HEK293 (cell line): ENCODE data around the gene FAM151B.

Source experiments
- CTCF ChIA-PET: fragments of 350-600 bp; formaldehyde crosslinking; extraction: SDS; loops from one replicate; lab custom pipeline; 2021; ENCODE audit warnings: antibody characterized with exemption; lab: Yijun Ruan, JAX
- POLR2A ChIA-PET: fragments of 300-600 bp; formaldehyde crosslinking; extraction: SDS; loops from one replicate; lab custom pipeline; 2020; ENCODE audit warnings: antibody characterized with exemption, inconsistent platforms; lab: Yijun Ruan, JAX
- H3K27ac ChIP-seq: fragments of 200-500 bp; sonication (Bioruptor generic); 2 replicates; pipeline ENCODE4 v1.5.1; 2014; ENCODE audit warnings: low read depth, low read length, control low read depth, inconsistent platforms; ENCODE audit errors: extremely low read depth
- H3K36me3 ChIP-seq, 2 experiments: fragments of 200-500 bp in 1 of 2; sonication (Bioruptor generic) in 1 of 2; 1 replicate in 1 of 2; 2 replicates in 1 of 2; pipeline ENCODE4 v1.5.1; 2014 to 2017; ENCODE audit warnings: inconsistent platforms in 2 of 2, low read length in 2 of 2; ENCODE audit not compliant: control insufficient read depth in 2 of 2, insufficient read depth in 1 of 2
- H3K4me1 ChIP-seq: fragments of 200-500 bp; sonication (Bioruptor generic); 2 replicates; pipeline ENCODE4 v1.5.1; 2014; ENCODE audit warnings: mild to moderate bottlenecking, low read length, inconsistent platforms; ENCODE audit not compliant: control insufficient read depth, insufficient read depth
- H3K4me3 ChIP-seq: 2 replicates; pipeline ENCODE4 v1.5.1; 2011; ENCODE audit warnings: low read depth, mild to moderate bottlenecking, control low read depth, low read length, moderate library complexity
- H3K9me3 ChIP-seq: fragments of 200-500 bp; sonication (Bioruptor generic); 2 replicates; pipeline ENCODE4 v1.5.1; 2014; ENCODE audit warnings: low read depth, low read length, inconsistent platforms; ENCODE audit not compliant: control insufficient read depth, insufficient read depth
- KLF10 ChIP-seq: fragments of 450-650 bp; IDR thresholded peaks from 2 replicates; pipeline ENCODE4 v1.5.1; 2018; ENCODE audit warnings: missing biosample characterization, mild to moderate bottlenecking, missing genetic modification characterization
- MYNN ChIP-seq: fragments of 450-650 bp; formaldehyde crosslinking; IDR thresholded peaks from 2 replicates; pipeline ENCODE4 v1.5.1; 2016; ENCODE audit warnings: missing biosample characterization, missing genetic modification characterization, borderline replicate concordance
- PRDM1 ChIP-seq: fragments of 450-650 bp; formaldehyde crosslinking; IDR thresholded peaks from 2 replicates; pipeline ENCODE4; 2016; ENCODE audit warnings: missing biosample characterization, missing genetic modification characterization
- YY2 ChIP-seq: fragments of 450-650 bp; formaldehyde crosslinking; IDR thresholded peaks from 2 replicates; pipeline ENCODE4 v1.5.1; 2016; ENCODE audit warnings: missing biosample characterization, missing genetic modification characterization
- ZFP3 ChIP-seq: fragments of 450-650 bp; formaldehyde crosslinking; IDR thresholded peaks from 2 replicates; pipeline ENCODE4 v1.5.1; 2016; ENCODE audit warnings: low read depth, missing biosample characterization, missing genetic modification characterization
- ZIC2 ChIP-seq: fragments of 450-650 bp; formaldehyde crosslinking; IDR thresholded peaks from 2 replicates; pipeline ENCODE4 v1.5.1; 2016; ENCODE audit warnings: missing biosample characterization, missing genetic modification characterization
- ZNF146 ChIP-seq: fragments of 450-650 bp; formaldehyde crosslinking; IDR thresholded peaks from 2 replicates; pipeline ENCODE4 v1.5.1; 2016; ENCODE audit warnings: missing biosample characterization, missing genetic modification characterization
- ZNF2 ChIP-seq: fragments of 450-650 bp; formaldehyde crosslinking; IDR thresholded peaks from 2 replicates; pipeline ENCODE4 v1.5.1; 2016; ENCODE audit warnings: missing biosample characterization, missing genetic modification characterization
- ZNF221 ChIP-seq: fragments of 450-650 bp; formaldehyde crosslinking; IDR thresholded peaks from 2 replicates; pipeline ENCODE4 v1.5.1; 2017; ENCODE audit warnings: missing biosample characterization, missing genetic modification characterization, borderline replicate concordance
- ZNF423 ChIP-seq: fragments of 450-650 bp; formaldehyde crosslinking; IDR thresholded peaks from 2 replicates; pipeline ENCODE4 v1.5.1; 2016; ENCODE audit warnings: missing biosample characterization, missing genetic modification characterization
- ZNF48 ChIP-seq: fragments of 450-650 bp; formaldehyde crosslinking; IDR thresholded peaks from 2 replicates; pipeline ENCODE4 v1.5.1; 2016; ENCODE audit warnings: missing biosample characterization, missing genetic modification characterization
- ZNF510 ChIP-seq: fragments of 450-650 bp; formaldehyde crosslinking; IDR thresholded peaks from 2 replicates; pipeline ENCODE4 v1.5.1; 2018; ENCODE audit warnings: mild to moderate bottlenecking, missing genetic modification characterization, missing biosample characterization; ENCODE audit not compliant: insufficient replicate concordance
- ZNF518A ChIP-seq: fragments of 450-650 bp; formaldehyde crosslinking; conservative IDR thresholded peaks from 2 replicates; pipeline ENCODE4 v1.5.1; 2016; ENCODE audit warnings: low read depth, missing biosample characterization, missing genetic modification characterization
- ZNF571 ChIP-seq: fragments of 450-650 bp; formaldehyde crosslinking; IDR thresholded peaks from 2 replicates; pipeline ENCODE4 v1.5.0; 2017; ENCODE audit warnings: missing biosample characterization, missing genetic modification characterization
- ZNF596 ChIP-seq: fragments of 450-650 bp; IDR thresholded peaks from 2 replicates; pipeline ENCODE4 v1.5.0; 2018; ENCODE audit warnings: missing biosample characterization, mild to moderate bottlenecking, missing genetic modification characterization, moderate library complexity
- ZNF610 ChIP-seq: fragments of 450-650 bp; formaldehyde crosslinking; IDR thresholded peaks from 2 replicates; pipeline ENCODE4 v1.5.1; 2016; ENCODE audit warnings: missing biosample characterization, missing genetic modification characterization, borderline replicate concordance
- ZNF621 ChIP-seq: fragments of 450-650 bp; formaldehyde crosslinking; IDR thresholded peaks from 2 replicates; pipeline ENCODE4 v1.5.1; 2017; ENCODE audit warnings: missing biosample characterization, missing genetic modification characterization
- ZNF677 ChIP-seq: fragments of 450-650 bp; IDR thresholded peaks from 2 replicates; pipeline ENCODE4 v1.5.0; 2018; ENCODE audit warnings: missing biosample characterization, mild to moderate bottlenecking, missing genetic modification characterization, moderate library complexity
- ZNF837 ChIP-seq: fragments of 450-650 bp; formaldehyde crosslinking; IDR thresholded peaks from 2 replicates; pipeline ENCODE4 v1.5.1; 2016; ENCODE audit warnings: missing biosample characterization, missing genetic modification characterization
- TF ChIP-seq, protein P1 (sequence below): fragments of 450-650 bp; formaldehyde crosslinking; IDR thresholded peaks from 2 replicates; pipeline ENCODE4 v1.5.1; 2017; ENCODE audit warnings: missing biosample characterization, mild to moderate bottlenecking, missing genetic modification characterization, moderate library complexity

FAM151B gene

DNA sequence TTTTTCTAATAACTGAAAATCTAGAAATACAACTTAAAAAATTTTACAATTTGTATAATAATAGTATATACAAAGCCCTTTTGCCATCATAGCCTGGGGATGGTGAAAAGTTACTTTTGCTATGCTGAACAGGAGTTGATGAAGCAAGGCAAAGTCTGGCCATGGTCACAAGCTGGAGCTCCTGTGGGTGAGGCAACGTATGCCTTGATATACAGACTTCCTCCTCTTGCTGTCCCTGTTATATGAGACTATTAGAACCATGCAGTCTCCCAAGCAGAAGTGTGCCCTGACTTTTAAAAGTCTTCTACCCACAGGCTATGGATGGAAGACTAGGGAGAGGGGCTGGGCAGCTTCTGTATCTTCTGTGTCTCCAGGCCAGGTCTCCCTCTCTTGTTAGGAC is 15.7 kb downstream of the FAM151B start:
- no peaks in the 10 kb centered on the region for H3K4me1 ChIP-seq
- POLR2A ChIA-PET: no interaction called here
- TF ChIP-seq ZNF610 (no peak), ZNF48 (tag by site-specific recombination) (no peak), MYNN (no peak), ZNF596 (tag by site-specific recombination) (no peak), ZNF146 (tag by site-specific recombination) (no peak), ZNF571 (tag by site-specific recombination) (no peak), ZNF837 (no peak), KLF10 (no peak), YY2 (tag by site-specific recombination) (no peak), ZNF677 (no peak), ZNF423 (tag by site-specific recombination) (no peak), ZFP3 (tag by site-specific recombination) (no peak), PRDM1 (tag by site-specific recombination) (no peak), ZIC2 (tag by site-specific recombination) (no peak)
- TF ChIP-seq, protein P1, sequence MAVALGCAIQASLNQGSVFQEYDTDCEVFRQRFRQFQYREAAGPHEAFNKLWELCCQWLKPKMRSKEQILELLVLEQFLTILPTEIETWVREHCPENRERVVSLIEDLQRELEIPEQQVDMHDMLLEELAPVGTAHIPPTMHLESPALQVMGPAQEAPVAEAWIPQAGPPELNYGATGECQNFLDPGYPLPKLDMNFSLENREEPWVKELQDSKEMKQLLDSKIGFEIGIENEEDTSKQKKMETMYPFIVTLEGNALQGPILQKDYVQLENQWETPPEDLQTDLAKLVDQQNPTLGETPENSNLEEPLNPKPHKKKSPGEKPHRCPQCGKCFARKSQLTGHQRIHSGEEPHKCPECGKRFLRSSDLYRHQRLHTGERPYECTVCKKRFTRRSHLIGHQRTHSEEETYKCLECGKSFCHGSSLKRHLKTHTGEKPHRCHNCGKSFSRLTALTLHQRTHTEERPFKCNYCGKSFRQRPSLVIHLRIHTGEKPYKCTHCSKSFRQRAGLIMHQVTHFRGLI: no peak
- CTCF ChIA-PET: interaction anchor here (0.6 to 1.0 kb wide), 2 partner anchors 9 to 69 kb away, joined by 3 to 4 read pairs; no protein-coding TSS in a partner anchor
- no peaks in the 10 kb centered on the region for H3K36me3 ChIP-seq
- H3K9me3 ChIP-seq: no peaks in the 10 kb centered on the region
- H3K27ac ChIP-seq: no peak overlapping the region
- no peak overlapping the region for H3K4me3 ChIP-seq

DNA sequence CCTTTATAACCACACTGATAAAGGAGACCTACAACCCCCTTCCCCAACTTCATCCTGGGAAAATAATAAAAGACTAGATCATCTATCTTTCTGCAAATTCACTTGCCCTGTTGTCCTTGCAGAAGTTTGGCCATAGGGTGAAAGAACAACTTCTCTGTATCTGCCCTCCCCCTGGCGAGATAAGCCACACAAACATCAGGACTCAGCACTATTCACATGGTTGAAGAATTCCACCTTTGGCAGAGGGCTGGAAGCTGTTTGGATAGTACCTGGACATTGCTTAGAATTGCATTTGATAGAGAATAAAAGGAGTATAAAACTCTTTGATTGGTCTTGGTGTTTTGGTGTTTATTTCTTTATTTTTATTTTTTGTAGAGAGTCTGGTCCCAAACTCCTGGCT is 16.9 kb downstream of the FAM151B start:
- ChIA-PET CTCF (no interaction called here), POLR2A (no interaction called here)
- no peak overlapping the region for H3K4me3 ChIP-seq
- TF ChIP-seq ZNF510 (tag by site-specific recombination) (no peak), ZNF621 (tag by site-specific recombination) (no peak), ZNF2 (tag by site-specific recombination) (no peak), ZNF221 (tag by site-specific recombination) (no peak), ZNF518A (tag by site-specific recombination) (no peak)
- H3K36me3 ChIP-seq: no peaks in the 10 kb centered on the region
- no peaks in the 10 kb centered on the region for H3K9me3 ChIP-seq
- no peak overlapping the region for H3K27ac ChIP-seq
- no peaks in the 10 kb centered on the region for H3K4me1 ChIP-seq
